ENCODE data around the gene TM9SF4. TPM values are rescaled to one million over a fixed set of nuclear protein-coding genes. Genes with fewer than 3 reads are reported as not detected.

Gene TM9SF4
- total and polyA plus RNA-seq, 12 donors, result 19.2 to 36.0 (median 31.1) TPM

- Histone ChIP-seq H3K9me3 (no peaks in the 10 kb centered on the region), H3K4me1 (no peaks in the 10 kb centered on the region), H3K36me3 (peaks cover 3 to 100% (median 82%) of the 10 kb centered on the region in 9 donors), H3K4me3 (no peak overlapping the region), H3K27me3 (no peaks in the 10 kb centered on the region), H3K27ac (no peak overlapping the region)
- DNase-seq, result no peak
- no peak for ATAC-seq
- no peak for TF ChIP-seq CTCF (IDR thresholded peaks at IDR 0.05)
- WGBS, 2 donors, result 94 to 95% methylated on average over 5 of the region's 5 CpGs
- intact Hi-C loops (cut with DNase I), result no loop called here
Measured at GRCh38 chr20:32142088-32142487, 32.6 kb downstream of the TM9SF4 start.

- DNase-seq, result no peak
- Histone ChIP-seq H3K4me3 (no peak overlapping the region), H3K27me3 (no peaks in the 10 kb centered on the region), H3K27ac (no peak overlapping the region), H3K36me3 (peaks cover 3 to 100% (median 82%) of the 10 kb centered on the region in 9 donors), H3K9me3 (no peaks in the 10 kb centered on the region), H3K4me1 (no peaks in the 10 kb centered on the region)
- intact Hi-C loops (cut with DNase I), result no loop called here
- no peak for ATAC-seq
- TF ChIP-seq CTCF (IDR thresholded peaks at IDR 0.05), result no peak
- WGBS, 2 donors, result 95 to 97% methylated on average over 15 of the region's 15 CpGs
Measured at GRCh38 chr20:32142991-32143390, 33.5 kb downstream of the TM9SF4 start.

- H3K36me3 ChIP-seq, result peaks cover 3 to 100% (median 82%) of the 10 kb centered on the region in 9 donors
- intact Hi-C loops (cut with DNase I), result no loop called here
- no peaks in the 10 kb centered on the region for H3K27me3 ChIP-seq
- no peak for DNase-seq
- no peak for TF ChIP-seq CTCF (IDR thresholded peaks at IDR 0.05)
- 94 to 96% methylated on average over 8 of the region's 8 CpGs for WGBS, 2 donors
- H3K4me1 ChIP-seq, result no peaks in the 10 kb centered on the region
- ATAC-seq, result no peak
- no peak overlapping the region for H3K4me3 ChIP-seq
- no peak overlapping the region for H3K27ac ChIP-seq
- no peaks in the 10 kb centered on the region for H3K9me3 ChIP-seq
Measured at GRCh38 chr20:32144898-32145662, 35.6 kb downstream of the TM9SF4 start.

GRCh38 chr20:32149566-32150170 lies 40.2 kb downstream of the TM9SF4 start:
- peaks cover under 1 to 10% (median 4%) of the 10 kb centered on the region in 9 donors for H3K4me1 ChIP-seq
- no peak overlapping the region for H3K4me3 ChIP-seq
- peaks cover 0 to 100% (median 78%) of the 10 kb centered on the region in 9 donors for H3K36me3 ChIP-seq
- no peak overlapping the region for H3K27ac ChIP-seq
- no peak for ATAC-seq
- no peak for TF ChIP-seq CTCF (IDR thresholded peaks at IDR 0.05)
- no peaks in the 10 kb centered on the region for H3K27me3 ChIP-seq
- WGBS, 2 donors, result 84 to 85% methylated on average over 8 of the region's 8 CpGs
- H3K9me3 ChIP-seq, result no peaks in the 10 kb centered on the region
- intact Hi-C loops (cut with DNase I), result loop anchor here in 2 of 10 donors (10.0 kb wide), 2 partner anchors 335 to 505 kb away; no protein-coding TSS in a partner anchor
- DNase-seq, result no peak
